Caki2 (cell line): Measurements from ENCODE around the gene EVPL. TPM values are rescaled to one million over a fixed set of nuclear protein-coding genes. Genes with fewer than 3 reads are reported as not detected.
"Not testable (repeated sequence)": the region's sequence is repeated elsewhere in the genome, so short reads cannot be mapped to it uniquely, and the experiment has no call there.

Source experiments
- DNase-seq: peaks from one replicate; pipeline ENCODE4 v3.0.0-alpha.2; 2015; ENCODE audit warnings: low read depth
- in situ Hi-C: cut with HindIII; loops from 2 replicates; pipeline ENCODE4 v1.10.0; 2016; ENCODE audit warnings: low sequenced_read_pairs, low pct_unique_long_range_greater_than_20kb, mixed read lengths
- total RNA-seq: library from RNA; depleted of rRNA; stranded (reverse); fragments of >200 nt; shearing (Covaris generic); gene quantifications from 2 replicates; pipeline ENCODE4 v1.2.3, GENCODE V29; 2014; ENCODE audit warnings: low replicate concordance

EVPL gene
- total RNA-seq, 1 experiment from 2014 or later: 48.6 TPM

- in situ Hi-C loops: no loop called here
Observed at GRCh38 chr17:76049836-76050537, 22.9 kb upstream of the EVPL start.

GRCh38 chr17:76049239-76049638, 22.1 kb upstream of the EVPL start:
- no peak for DNase-seq
- in situ Hi-C loops: no loop called here

More at GRCh38 chr17:76049836-76050537, 22.9 kb upstream of the EVPL start:
- no peak for DNase-seq

- DNase-seq: peak; percentile 61
- in situ Hi-C loops: no loop called here
Observed at GRCh38 chr17:76048711-76049110, 21.6 kb upstream of the EVPL start.

- no peak for DNase-seq
- in situ Hi-C loops: no loop called here
Observed at GRCh38 chr17:76048025-76048605, 21.0 kb upstream of the EVPL start.

GRCh38 chr17:76046064-76046463, 19.0 kb upstream of the EVPL start:
- in situ Hi-C loops: no loop called here
- no peak for DNase-seq

GRCh38 chr17:76044475-76045007, 17.4 kb upstream of the EVPL start:
- in situ Hi-C loops, DNase-seq: not testable (repeated sequence)

GRCh38 chr17:76042868-76043267, 15.8 kb upstream of the EVPL start:
- in situ Hi-C loops, DNase-seq: not testable (repeated sequence)

- in situ Hi-C loops: no loop called here
- DNase-seq: no peak
Observed at GRCh38 chr17:76040376-76040775, 13.3 kb upstream of the EVPL start.

- DNase-seq: peak; percentile 87
- in situ Hi-C loops: no loop called here
Observed at GRCh38 chr17:76039121-76039520, 12.0 kb upstream of the EVPL start.

GRCh38 chr17:76038050-76038449, 10.9 kb upstream of the EVPL start:
- in situ Hi-C loops: no loop called here
- no peak for DNase-seq

- in situ Hi-C loops: no loop called here
Observed at GRCh38 chr17:76036497-76037261, 9.6 kb upstream of the EVPL start.

GRCh38 chr17:76034428-76035350, 7.6 kb upstream of the EVPL start:
- DNase-seq: no peak
- in situ Hi-C loops: no loop called here

More at GRCh38 chr17:76036497-76037261, 9.6 kb upstream of the EVPL start:
- no peak for DNase-seq

GRCh38 chr17:76033139-76033538, 6.0 kb upstream of the EVPL start:
- DNase-seq: no peak
- in situ Hi-C loops: no loop called here

- in situ Hi-C loops: no loop called here
- no peak for DNase-seq
Observed at GRCh38 chr17:76032780-76033108, 5.6 kb upstream of the EVPL start.

- in situ Hi-C loops: no loop called here
- DNase-seq: no peak
Observed at GRCh38 chr17:76032073-76032779, 5.1 kb upstream of the EVPL start.

- in situ Hi-C loops: no loop called here
- peak; percentile 35 for DNase-seq
Observed at GRCh38 chr17:76026714-76027158, 370 bp downstream of the EVPL start.

- DNase-seq: no peak
- in situ Hi-C loops: no loop called here
Observed at GRCh38 chr17:76025294-76025693, 1.8 kb downstream of the EVPL start.

GRCh38 chr17:76024353-76024752, 2.8 kb downstream of the EVPL start:
- no peak for DNase-seq
- in situ Hi-C loops: no loop called here
